Measurements from ENCODE around the gene PDAP1.

Gene PDAP1

DNA sequence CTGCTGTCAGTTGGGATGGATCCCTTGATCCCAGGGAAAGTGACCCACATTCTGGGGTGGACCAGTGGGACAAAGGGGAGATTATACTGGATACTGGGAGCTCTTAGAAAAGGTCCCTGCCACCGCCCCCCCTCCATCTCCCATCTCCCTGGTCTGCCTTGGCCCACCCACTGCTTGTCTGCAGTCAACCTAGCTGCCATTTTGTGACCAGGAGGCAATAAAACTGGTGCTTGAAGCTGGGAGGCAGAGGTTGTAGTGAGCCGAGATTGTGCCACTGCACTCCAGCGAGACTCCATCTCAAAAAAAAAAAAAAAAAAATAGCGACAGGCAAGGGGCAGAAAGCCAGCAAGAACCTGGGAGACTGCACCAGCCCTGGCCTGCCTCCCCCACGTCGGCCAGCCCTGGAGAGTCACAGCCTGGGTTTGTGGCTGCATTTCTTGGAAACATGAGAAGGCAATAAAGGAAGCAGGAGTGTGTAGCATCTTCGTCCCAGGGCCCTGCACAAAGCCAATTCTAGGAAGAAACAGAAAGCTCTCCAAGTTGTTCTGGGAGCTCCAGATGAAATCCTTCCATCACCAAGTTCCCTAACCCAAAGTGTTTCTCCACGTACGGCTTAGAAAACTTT lies 38.5 kb downstream of the PDAP1 start:
- ChIA-PET POLR2A (no interaction called here), CTCF (no interaction called here)
- TF ChIP-seq, protein P1, sequence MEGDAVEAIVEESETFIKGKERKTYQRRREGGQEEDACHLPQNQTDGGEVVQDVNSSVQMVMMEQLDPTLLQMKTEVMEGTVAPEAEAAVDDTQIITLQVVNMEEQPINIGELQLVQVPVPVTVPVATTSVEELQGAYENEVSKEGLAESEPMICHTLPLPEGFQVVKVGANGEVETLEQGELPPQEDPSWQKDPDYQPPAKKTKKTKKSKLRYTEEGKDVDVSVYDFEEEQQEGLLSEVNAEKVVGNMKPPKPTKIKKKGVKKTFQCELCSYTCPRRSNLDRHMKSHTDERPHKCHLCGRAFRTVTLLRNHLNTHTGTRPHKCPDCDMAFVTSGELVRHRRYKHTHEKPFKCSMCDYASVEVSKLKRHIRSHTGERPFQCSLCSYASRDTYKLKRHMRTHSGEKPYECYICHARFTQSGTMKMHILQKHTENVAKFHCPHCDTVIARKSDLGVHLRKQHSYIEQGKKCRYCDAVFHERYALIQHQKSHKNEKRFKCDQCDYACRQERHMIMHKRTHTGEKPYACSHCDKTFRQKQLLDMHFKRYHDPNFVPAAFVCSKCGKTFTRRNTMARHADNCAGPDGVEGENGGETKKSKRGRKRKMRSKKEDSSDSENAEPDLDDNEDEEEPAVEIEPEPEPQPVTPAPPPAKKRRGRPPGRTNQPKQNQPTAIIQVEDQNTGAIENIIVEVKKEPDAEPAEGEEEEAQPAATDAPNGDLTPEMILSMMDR (IDR thresholded peaks at IDR 0.05; ENCODE audit: insufficient read depth, low read length, missing control alignments) = no peak

DNA sequence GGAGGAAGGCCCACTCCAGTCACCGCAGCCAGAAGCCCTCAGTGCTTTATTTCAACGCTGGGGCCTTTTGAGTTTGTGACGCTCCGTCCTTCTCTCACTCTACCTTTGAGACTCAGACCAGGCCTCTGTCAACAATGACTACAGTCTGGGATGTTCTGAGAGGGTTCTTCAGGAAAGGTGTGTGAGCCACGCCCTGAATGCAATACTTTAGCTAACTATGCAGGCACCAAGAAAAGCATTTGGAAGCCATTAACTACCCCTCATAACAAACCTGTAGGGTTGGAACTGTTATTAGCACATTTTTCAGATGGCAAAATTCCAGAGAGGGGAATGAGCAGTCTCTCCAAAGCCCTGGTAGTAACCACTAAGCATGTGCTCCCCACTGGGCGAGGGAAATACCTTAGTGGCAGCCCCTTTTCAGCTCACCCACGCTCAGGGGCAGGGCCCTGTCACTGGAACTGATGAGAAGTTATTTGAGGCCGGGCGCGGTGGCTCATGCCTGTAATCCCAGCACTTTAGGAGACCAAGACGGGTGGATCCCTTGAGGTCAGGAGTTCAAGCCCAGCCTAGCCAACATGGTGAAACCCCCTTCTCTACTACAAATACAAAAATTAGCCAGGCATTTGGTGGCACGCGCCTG lies 39.5 kb downstream of the PDAP1 start:
- CTCF ChIA-PET = no interaction called here
- no peak for DNase-seq (ENCODE audit: low read depth, low spot score)
- POLR2A ChIA-PET = no interaction called here
- H3K4me3 ChIP-seq (ENCODE audit: low read depth, low read length) = no peak overlapping the region
- TF ChIP-seq, protein P1 (IDR thresholded peaks at IDR 0.05; ENCODE audit: insufficient read depth, low read length, missing control alignments) = no peak

More for the DNA sequence above, 38.5 kb downstream of the PDAP1 start:
- H3K4me3 ChIP-seq (ENCODE audit: low read depth, low read length) = no peak overlapping the region
- no peak for DNase-seq (ENCODE audit: low read depth, low spot score)

DNA sequence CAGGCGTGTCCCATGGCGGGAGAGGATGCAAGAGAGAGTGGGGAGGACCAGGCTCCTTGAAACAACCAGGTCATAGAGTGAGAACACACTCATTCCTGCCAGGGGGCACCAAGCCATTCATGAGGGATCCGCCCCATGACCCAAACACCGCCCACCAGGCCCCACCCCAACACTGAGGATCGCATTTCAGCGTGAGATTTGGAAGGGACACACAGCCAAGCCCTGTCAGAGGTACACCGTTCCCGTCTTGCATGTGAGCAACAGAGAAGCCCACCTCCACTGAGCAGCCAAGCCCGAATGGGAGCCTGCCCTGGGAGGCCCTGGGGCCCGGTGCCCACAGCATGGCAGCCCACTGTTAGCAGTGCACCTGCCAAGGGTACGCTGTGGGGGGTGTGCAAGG lies 41.8 kb downstream of the PDAP1 start:
- TF ChIP-seq, protein P1 (IDR thresholded peaks at IDR 0.05; ENCODE audit: insufficient read depth, low read length, missing control alignments) = no peak
- no peak overlapping the region for H3K4me3 ChIP-seq (ENCODE audit: low read depth, low read length)
- ChIA-PET CTCF (interaction anchor here (0.7 to 1.7 kb wide), 4 partner anchors 20 to 49 kb away, joined by 3 to 5 read pairs (median 3); no protein-coding TSS in a partner anchor), POLR2A (no interaction called here)
- DNase-seq (ENCODE audit: low read depth, low spot score) = no peak

DNA sequence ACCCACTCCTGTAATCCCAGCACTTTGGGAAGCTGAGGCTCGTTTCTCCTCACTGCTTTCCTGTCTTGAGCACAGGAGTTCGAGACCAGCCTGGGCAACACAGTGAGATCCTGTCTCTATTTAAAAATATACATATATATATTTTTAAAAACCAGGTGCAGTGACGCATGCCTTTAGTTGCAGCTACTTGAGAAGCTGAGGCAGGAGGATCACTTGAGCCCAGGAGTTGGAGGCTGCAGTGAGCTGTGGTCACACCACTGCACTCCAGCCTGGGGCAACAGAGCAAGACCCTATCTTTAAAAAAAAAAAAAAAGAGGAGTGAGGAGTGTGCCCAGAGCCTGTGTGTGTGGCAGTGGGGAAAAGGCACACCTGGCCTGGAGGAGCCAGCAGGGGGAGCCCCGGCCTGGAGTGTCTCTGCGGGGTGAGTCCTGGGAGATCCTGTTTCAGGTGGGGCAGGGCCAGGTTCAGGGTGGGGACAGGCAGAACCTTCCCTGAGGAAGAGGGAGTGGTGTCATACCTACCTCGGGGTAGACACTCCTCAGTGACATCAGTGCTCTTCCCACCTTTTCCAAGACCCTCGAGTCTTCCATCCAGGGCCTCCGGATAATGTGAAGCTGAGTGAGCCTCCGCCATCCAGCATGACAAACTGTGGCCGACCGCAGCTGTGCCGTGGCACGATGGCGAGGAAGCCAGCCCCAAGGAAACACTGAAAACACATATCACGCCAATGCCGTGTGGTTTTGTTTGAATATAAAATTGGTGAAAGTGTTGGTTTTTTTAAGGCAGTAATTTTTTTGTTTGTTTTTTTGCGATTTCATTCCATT lies 42.9 kb downstream of the PDAP1 start:
- TF ChIP-seq, protein P1 (IDR thresholded peaks at IDR 0.05; ENCODE audit: insufficient read depth, low read length, missing control alignments) = peak; percentile 63
- DNase-seq (ENCODE audit: low read depth, low spot score) = no peak
- no peak overlapping the region for H3K4me3 ChIP-seq (ENCODE audit: low read depth, low read length)
- ChIA-PET POLR2A (no interaction called here), CTCF (interaction anchor here (0.8 to 1.7 kb wide), 5 partner anchors 8 to 51 kb away, joined by 3 to 5 read pairs (median 3); partner anchors contain the start of gene ARPC1B)

DNA sequence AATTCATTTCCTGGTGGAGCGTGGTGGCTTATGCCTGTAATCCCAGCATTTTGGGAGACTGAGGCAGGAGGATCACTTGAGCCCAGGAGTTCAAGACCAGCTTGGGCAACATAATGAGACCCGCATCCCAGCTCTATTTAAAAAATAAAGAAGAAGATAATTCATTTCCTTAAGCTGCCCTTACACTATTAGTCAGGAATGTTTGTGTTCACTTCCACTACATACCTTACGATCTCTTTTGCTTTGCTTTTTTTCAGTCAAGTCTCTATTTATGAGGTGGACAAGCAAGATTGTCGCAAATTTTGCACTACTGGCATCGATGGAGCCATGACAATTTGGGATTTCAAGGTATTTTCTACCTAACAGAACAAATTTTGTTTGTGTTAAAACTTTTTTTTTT lies 45.1 kb downstream of the PDAP1 start:
- CTCF ChIA-PET = interaction anchor here (1.9 kb wide), 1 partner anchor 52 kb away, joined by 5 read pairs; no protein-coding TSS in a partner anchor
- no peak overlapping the region for H3K4me3 ChIP-seq (ENCODE audit: low read depth, low read length)
- POLR2A ChIA-PET = interaction anchor here (1.2 kb wide), 1 partner anchor 12 kb away, joined by 4 read pairs; no protein-coding TSS in a partner anchor
- TF ChIP-seq, protein P1 (IDR thresholded peaks at IDR 0.05; ENCODE audit: insufficient read depth, low read length, missing control alignments) = no peak
- no peak for DNase-seq (ENCODE audit: low read depth, low spot score)

Data from AG04449 (cell line).